ENCODE measurements around the gene OXCT1.

The OXCT1 gene

GRCh38 chr5:41707853-41708603, 162.2 kb downstream of the OXCT1 start:
- peak; percentile 11 for DNase-seq

- DNase-seq, result no peak
Observed at GRCh38 chr5:41695920-41696582, 174.2 kb downstream of the OXCT1 start.

GRCh38 chr5:41686767-41687166, 183.5 kb downstream of the OXCT1 start:
- no peak for DNase-seq

GRCh38 chr5:41686191-41686590, 184.0 kb downstream of the OXCT1 start:
- no peak for DNase-seq

- DNase-seq, result no peak
Observed at GRCh38 chr5:41683181-41683580, 187.0 kb downstream of the OXCT1 start.

- no peak for DNase-seq
Observed at GRCh38 chr5:41682641-41683040, 187.6 kb downstream of the OXCT1 start.

GRCh38 chr5:41681840-41682239, 188.4 kb downstream of the OXCT1 start:
- no peak for DNase-seq

All from NCI-H2081 treated with DMSO at 0.1 percent for 48 hours (cell line).